NCI-H748 (cell line): ENCODE measurements around the gene ARHGDIG.
"Not testable (repeated sequence)": the region's sequence is repeated elsewhere in the genome, so short reads cannot be mapped to it uniquely, and the experiment has no call there.

Source experiments
- DNase-seq: peaks from one replicate; lab custom pipeline; 2025; ENCODE audit not compliant: unreplicated experiment; lab: John Stamatoyannopoulos, UW

ARHGDIG gene

DNA sequence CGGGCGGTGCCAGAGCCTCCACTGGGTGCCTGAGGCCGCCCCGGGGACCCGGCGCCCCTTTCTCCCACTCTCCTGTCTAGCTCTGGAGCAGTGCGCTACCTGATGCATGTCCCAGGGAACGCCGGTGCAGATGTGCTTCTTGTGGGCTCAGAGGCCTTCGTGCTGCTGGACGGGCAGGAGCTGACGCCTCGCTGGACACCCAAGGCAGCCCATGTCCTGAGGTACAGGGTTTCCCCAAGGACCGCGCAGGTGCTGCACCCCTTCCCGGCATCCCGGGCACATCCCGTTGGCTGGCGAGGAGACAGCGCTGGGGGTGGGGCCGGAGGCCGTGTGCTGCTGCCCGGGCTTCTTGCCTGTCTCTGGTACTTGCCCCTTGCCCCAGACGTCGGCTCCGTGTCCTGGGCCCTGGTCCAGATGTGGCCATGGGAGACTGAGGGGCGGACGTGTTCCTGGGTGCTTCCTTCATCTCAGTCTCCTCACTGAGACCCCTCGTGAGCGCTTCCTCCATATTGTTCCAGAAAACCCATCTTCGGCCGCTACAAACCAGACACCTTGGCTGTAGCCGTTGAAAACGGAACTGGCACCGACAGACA is 17.1 kb upstream of the ARHGDIG start:
- no peak for DNase-seq

DNA sequence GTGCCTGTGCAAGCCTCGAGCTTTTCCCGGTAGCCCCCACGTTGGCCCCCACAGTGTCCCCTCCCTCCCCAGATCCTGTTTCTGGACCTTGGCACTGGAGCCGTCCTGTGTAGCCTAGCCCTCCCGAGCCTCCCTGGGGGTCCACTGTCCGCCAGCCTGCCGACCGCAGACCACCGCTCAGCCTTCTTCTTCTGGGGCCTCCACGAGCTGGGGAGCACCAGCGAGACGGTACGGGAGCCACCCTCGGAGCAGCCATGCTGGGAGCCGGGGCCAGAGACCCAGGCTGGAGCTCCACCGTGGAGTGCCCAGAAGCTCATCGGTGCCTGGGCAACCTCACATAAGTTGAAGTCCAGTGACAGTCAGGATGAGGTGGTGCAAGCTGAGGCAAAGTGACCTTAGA is 16.4 kb upstream of the ARHGDIG start:
- DNase-seq, result no peak

- DNase-seq, result no peak
Measured at GRCh38 chr16:264440-264951, 15.9 kb upstream of the ARHGDIG start.

DNA sequence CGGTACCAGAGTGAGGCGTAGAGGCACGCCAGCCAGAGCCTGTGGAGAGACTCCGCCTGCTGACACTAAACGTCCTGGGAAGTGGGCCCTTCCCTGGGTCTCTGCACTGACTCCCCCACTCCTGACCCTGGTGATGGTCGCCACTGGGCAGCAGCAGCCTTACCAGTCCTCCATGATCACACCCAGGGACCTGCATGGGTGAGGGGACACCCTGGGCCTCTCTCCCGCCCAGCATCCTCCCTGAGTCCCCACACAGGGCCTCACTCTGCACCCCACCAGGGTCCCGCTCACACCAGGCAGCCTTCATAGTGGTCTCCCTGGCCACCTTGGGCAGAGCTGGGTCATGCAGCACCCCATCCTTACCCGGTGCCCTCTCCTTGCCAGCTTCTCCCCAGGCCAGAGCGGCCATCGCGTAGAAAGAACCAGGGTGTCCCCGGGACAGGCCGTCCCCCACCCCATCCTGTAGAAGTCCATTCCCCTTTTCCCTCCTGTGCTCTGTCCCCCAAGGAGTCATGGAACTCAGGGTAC is 15.3 kb upstream of the ARHGDIG start:
- no peak for DNase-seq

GRCh38 chr16:265711-266110 is 14.7 kb upstream of the ARHGDIG start:
- no peak for DNase-seq

DNA sequence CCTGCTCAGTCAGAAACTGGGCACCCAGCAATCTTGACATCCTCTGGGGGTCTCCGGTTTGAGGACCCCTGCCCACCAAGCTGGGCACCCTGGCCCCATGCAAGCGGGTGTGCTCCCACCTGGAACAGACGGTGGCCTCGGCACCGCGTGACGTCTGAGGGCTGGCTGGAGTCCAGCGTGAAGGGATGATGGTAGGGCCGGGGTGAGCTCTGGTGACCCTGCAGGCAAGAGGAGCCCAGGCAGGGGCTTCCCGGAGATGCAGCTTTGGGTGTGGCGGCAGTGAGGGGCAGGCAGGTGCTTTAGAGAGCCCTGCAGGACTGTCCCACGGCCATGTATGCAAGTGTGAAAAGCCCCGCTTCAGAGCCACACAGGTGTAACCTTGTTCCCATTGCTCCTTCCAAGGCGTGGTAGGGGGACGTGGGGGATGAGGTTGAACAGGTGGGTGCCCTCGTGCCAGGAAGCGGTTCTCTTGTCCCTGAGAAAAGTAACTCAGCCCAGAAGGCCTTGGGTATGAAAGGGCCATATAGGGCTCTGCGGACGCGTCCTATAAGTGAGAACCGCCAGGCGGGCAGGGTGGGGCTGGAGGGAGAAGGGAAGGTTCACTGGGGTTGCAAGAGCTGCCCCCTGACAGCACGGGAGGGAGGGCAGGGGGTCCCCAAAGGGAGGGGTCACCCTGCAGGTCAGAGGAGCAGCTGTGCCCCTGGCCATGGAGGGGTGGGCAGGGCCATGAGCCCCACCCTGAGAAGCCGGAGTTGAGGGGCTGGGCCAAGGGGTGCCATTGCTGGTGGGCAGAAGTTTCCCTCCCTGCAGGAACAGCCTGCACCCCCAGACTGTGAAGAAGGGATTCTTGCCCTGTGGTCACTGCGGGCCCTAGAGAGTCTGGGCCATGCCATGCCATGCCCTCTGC is 13.9 kb upstream of the ARHGDIG start:
- no peak for DNase-seq

DNA sequence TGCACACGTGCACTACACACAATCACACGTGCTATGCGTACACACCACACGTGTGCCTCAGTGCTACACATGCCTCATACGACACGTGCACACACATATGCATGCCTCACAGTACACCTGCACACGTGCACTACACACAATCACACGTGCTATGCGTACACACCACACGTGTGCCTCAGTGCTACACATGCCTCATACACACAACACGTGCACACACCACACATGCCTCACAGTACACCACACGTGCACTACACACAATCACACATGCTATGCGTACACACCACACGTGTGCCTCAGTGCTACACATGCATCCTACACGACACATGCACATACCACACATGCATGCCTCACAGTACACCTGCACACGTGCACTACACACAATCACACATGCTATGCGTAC is 12.8 kb upstream of the ARHGDIG start:
- DNase-seq, result not testable (repeated sequence)

DNA sequence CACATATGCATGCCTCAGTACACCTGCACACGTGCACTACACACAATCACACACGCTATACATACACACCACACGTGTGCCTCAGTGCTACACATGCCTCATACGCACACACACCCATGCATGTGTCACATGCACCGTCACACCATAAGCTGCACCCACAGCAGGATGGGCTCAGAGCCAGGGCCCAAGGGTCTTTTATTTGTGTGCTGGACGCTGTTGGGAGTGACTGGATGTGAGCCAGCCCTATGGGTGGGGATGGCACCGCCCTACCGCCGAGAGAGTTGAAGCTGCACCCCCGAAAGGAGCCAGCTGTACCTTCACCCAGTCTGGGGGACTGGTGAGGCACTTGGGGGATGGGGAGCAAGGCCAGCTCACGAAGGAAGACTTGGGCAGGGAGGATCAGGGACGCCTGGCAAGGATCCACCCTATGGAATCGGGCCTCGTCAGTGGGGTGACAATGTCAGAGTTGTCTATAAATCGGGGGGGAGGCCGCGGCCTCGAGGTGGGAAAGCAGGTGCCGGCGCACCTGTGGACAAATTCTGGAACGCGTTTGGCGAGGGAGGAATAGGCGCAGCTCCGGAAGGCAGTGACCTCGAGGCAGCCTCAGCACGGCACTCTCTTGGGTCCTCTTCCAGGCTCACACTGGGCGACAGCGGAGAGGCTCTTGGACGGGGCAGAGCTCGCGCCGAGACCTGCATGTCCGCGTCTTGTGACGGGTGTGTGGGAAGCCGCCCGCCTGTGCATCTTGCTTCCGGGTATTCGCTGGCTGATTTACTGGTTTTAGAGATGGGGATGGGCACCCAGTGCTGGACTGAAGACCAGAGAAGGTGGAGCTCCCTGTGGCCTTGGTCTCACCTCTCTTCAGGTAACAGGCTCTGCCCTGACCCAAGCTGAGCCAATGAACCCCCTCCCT is 12.0 kb upstream of the ARHGDIG start:
- no peak for DNase-seq

- no peak for DNase-seq
Measured at GRCh38 chr16:269061-269796, 11.2 kb upstream of the ARHGDIG start.

- DNase-seq, result no peak
Measured at GRCh38 chr16:270381-271255, 9.8 kb upstream of the ARHGDIG start.

- no peak for DNase-seq
Measured at GRCh38 chr16:272633-273546, 7.5 kb upstream of the ARHGDIG start.

DNA sequence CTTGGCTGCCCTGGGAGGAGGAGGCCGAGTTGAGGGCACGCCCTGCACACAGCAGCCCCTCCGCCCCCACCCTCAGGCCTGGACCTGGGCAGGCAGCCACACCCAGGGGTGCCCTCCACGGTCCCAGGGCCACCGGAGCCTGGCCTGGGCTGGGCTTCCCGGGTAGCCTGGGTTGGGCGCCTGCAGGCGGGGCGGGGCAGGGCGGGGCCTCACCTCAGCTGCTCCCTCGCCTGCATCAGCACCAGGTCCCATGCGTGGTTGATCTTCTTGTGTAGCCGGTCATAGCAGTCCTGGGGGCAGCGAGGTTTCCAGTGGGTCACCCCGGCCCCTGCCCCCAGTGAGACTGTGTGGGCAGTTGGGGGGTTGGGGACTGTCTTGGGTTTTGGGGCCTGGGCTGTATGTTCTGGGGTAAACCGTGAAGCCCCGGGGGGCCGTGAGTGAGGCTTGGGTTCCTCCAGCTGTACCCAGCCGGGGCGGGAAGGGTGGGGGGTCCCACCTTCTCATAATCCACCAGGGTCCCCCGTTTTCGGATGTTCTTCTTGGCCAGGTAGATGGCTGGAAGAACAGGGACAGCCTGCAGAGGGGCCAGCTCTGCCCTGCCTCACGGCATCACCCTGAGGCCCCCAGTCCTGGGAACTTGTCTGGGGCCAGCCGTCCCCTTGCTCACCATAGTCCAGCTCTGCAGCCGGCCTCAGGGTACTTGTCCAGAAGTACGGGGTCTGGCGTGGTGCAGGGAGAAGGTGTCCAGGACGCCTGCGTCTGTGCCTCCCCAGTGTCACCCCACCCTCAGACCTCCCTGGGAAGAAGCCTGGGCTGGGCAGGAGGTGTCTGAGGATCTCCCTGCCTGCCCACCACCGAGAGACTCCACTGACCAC is 6.6 kb upstream of the ARHGDIG start:
- peak; percentile 11 for DNase-seq

GRCh38 chr16:275041-275641 is 5.2 kb upstream of the ARHGDIG start:
- peak; percentile 22 for DNase-seq

- DNase-seq, result no peak
Measured at GRCh38 chr16:275786-276232, 4.6 kb upstream of the ARHGDIG start, which contains the start of gene RGS11. Gene RGS11 (minus strand): TSS chr16:275944. CDS start chr16:275911, 33 bp downstream.

GRCh38 chr16:276426-277077 is 3.8 kb upstream of the ARHGDIG start:
- DNase-seq, result no peak

DNA sequence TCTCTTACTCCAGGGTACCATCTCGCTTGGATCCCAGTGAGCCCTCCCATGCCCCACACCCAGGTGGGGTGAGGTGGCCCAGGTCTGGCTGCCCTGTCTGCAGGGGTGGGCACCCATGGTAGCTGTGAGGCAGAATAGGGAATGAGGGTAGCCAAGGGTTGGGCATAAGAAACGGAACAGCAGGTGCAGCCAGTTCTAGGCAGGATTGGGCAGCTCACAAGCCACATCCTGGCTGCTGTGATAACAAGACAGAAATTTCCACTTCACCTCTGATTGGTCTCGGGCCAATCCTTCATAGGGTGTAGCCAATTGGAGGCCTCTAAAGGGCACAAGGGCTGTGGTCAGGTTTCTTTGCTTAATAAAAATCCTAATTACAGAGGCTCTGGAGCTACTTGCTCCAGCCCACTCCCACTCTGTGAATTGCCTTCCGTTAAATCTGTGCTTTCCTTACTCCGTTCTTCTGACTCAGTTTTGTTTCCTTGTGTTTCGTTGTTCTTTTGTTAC is 1.5 kb upstream of the ARHGDIG start:
- peak; percentile 61 for DNase-seq
